PC-3 (cell line): ENCODE results near the gene CEP41.

Experiments
- CTCF ChIP-seq: fragments of 300-600 bp; sonication (generic); conservative IDR thresholded peaks from 2 replicates; pipeline ENCODE4 v1.5.1; 2017; ENCODE audit warnings: antibody characterized with exemption, low read depth, mild to moderate bottlenecking, low read length
- EZH2 ChIP-seq: fragments of 300-600 bp; sonication (generic); IDR thresholded peaks from one replicate; pipeline ENCODE4 v1.6.1; 2017; ENCODE audit warnings: antibody characterized with exemption, mild to moderate bottlenecking, low read length; ENCODE audit not compliant: unreplicated experiment

- TF ChIP-seq CTCF (no peak), EZH2 (no peak)
These were observed 42.2 kb upstream of the CEP41 start for GRCh38 chr7:130483031-130483430.
